ENCODE data around the gene ILDR2.

The ILDR2 gene

DNA sequence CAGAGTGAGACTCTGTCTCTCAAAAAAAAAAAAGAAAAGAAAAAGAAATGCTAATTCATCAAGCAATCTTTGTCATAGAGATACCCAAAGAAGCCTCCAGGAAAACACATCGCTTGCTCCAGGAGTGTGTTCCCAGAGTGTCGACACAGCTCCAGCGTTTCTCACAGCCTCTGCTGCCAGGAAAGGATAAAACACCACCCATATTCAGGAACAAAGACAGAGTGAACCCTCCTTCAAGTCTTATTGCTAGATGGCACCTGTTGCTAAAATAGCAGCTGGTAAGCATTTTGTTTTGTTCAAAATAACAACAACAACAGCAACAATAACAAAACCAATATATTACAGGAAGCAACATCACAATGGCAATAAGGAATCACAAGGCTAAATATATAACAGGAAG, 3.1 kb downstream of the ILDR2 start:
- no peak for DNase-seq (ENCODE audit: extremely low read depth in 1 of 2, low read depth in 1 of 2)

DNA sequence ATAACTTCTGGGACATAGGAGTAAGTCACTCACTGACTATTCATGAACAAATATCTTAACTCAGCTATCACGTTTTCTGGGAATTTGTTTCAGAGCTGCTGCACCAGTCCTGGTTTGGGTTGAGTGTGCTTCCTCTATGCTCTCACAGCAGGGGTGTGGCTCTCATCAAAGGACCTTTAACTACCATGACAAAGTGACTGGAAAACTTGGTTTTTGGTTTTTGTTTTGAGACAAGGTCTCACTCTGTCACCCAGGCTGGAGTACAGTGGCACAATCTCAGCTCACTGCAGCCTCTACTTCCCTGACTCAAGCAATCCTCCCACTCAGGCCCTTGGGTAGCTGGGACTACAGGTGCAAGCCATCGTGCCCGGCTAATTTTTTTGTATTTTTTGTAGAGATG, 4.1 kb downstream of the ILDR2 start:
- no peak for DNase-seq (ENCODE audit: extremely low read depth in 1 of 2, low read depth in 1 of 2)

DNA sequence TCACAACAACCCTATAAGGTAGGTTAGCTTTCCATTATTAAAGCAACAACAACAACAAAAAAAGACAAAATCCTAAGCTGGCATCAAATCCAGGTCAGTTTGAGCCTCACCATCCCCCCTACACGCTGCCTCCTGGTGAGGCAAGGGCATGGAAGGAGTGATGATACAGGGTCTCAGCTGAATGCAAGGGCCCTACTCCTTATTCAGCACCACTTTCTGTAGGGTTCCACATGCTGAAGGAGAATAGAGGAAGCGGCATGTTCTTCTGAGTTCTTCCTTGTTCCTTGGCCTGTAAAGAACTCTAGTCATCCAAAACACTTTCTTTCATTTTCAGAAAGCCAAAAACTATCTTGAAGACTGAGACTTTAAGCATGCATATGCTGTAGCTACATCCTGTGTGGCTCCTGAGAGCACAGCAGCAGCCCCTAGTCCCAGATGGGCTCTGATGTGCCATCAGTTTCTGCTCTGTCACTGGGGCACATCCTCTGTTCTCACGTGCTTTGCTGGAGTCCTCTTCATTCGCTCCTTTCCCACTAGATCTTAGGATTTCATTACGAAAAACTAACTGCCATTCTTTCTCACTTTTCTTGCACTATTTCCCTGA, 6.2 kb downstream of the ILDR2 start:
- DNase-seq (ENCODE audit: extremely low read depth in 1 of 2, low read depth in 1 of 2): no peak

DNA sequence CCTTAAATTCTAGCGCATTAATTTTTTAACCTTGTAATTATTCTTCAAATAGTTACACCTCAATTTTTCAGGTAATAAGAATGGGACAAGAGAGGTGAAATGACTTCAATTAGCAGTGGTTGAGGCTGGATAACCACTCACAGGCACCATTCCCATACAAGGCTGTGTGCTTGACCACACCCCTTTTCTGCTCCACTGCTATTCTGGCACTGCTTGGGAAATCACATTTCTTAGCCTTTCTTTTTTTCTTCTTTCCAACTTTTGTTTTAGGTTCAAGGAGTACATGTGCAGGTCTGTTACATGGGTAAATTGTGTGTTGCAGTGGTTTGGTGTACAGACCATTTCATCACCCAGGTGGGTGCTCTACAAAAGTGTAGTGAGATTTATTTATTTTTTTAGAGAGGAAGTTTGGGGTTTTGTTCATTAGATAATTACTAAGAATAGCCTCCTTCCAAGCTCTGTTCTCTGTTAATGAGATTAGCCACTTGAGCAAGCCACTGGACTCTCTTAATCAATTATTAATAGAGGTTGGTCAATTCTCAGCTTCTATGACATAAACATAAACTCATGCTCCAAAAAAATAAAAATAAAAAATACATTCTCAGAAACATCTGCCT, 14.4 kb downstream of the ILDR2 start:
- no peak for DNase-seq (ENCODE audit: extremely low read depth in 1 of 2, low read depth in 1 of 2)

DNA sequence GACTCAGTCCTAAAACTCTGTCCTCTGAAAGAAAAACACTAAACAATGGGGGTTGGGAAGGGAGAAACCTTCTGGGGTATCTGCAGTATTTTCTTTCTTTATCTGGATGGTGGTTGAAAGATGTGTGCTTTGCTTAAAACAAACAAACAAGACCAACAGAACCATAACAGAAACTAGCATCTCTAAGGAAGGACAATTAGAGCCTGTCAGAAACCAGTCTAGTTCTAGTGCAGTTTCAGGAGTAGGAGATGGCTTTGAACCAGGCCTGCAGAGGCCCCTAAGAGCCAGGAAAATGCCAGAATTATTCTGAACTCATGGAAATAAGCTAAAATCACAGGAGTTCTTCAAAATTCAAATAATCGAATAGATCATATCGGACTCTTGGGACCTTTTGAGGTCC, 18.5 kb downstream of the ILDR2 start:
- DNase-seq (ENCODE audit: extremely low read depth in 1 of 2, low read depth in 1 of 2): no peak

DNA sequence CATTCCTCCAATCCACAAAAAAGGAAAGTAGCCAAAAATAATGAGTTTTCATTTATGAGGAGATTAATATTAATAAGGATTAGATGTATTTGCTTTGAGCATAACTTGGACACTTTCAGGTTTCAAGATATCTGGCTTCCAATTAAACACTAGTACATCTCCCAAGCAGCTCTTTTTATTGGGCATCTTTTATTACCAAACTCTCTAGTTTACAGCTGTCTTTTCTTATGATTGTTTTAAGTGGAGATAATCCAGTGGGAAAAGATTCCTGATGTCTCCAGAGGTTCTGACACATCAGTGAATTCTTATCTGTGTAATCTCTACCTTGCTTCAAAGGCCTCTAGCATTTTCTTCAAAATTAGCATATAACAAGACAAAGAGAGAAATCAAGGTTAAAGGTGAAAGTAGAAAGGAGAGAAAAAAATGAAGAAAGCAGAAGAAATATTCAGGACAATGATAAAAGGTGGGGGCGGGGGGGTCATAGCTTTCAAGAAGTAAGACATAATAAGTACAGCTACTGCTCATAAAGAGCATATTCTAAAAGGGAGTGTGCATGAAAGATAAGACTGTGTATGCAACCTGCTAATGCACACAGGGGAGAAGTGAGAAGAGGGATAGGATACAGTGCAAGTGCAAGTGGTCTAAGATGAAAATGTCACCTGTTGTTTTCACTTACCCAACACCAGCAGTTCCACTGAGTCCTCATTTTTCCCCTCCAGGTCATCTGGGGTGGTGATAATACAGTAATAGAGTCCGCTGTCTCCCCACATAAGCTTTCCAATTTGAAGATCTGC, 19.1 kb downstream of the ILDR2 start:
- no peak for DNase-seq (ENCODE audit: extremely low read depth in 1 of 2, low read depth in 1 of 2)

DNA sequence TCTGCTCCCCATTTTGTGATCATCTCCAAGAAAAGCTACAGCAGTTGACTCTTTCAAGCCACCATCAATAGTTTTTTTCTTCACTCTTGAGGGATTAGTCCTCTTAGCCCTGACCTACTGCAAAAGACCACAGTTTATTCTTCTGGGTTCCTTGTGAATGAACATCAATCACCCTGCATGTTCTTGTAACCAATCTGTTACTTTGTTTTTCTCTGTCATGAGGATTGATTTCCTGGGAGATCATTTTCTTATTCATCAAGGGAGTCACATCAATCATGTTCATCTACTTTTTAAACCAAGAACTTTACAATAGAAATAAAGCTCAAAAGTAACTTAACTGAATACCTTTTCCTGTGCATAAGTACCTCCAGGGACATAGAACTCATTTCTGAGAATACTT, 21.8 kb downstream of the ILDR2 start:
- no peak for DNase-seq (ENCODE audit: extremely low read depth in 1 of 2, low read depth in 1 of 2)

DNA sequence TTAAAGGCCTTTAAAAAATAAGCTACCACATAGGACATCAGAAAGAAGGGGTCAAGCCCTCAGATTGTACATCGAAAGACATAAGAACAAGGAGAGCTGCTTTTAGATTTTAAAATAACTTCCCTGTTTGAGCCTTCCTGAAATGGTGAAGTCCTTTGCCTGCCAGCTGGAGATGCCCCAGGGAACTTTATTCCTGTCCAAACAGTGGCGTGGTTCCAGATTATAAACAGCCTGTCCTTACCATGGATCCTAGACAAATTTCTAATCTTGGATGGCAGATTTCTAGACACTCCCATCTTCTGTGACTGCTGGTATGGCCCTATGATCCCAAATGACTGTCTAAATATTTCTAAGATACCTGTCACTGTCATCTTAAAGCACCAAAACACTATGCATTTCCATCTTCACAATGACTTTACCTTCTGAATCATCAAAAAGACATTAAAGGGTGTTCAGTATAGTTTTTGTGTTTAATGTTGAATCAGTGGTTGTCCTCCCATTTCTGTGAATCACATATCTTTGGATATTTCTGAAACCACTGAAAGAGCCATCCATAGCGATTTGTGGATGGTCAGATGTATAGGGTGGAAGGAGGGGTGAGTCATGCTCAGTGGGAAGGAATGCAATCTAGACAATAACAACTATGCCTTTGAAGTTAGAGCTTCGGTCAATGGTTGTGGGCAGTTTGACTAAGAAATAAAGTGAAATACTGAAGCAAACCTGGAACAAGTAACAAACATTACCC, 23.2 kb downstream of the ILDR2 start:
- no peak for DNase-seq (ENCODE audit: extremely low read depth in 1 of 2, low read depth in 1 of 2)

DNA sequence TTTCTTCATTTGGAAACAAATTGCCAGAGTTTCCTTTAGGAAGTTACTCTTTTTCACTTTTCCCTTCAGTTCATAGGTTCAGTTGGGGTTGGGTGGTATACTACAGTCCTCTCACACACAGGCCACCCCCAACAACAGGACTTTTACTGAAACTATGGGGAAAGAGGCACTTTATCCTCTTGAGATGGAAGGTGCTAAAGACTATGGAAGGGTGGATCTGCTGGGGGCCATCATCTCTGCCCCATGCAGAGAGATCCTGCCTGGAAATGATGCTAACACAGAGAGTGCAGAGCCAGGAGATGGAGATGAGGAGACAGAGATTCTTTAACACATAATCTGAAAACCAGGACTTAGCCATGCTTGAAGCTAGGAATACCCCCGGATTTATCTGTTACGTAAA, 24.3 kb downstream of the ILDR2 start:
- DNase-seq (ENCODE audit: extremely low read depth in 1 of 2, low read depth in 1 of 2): no peak

DNA sequence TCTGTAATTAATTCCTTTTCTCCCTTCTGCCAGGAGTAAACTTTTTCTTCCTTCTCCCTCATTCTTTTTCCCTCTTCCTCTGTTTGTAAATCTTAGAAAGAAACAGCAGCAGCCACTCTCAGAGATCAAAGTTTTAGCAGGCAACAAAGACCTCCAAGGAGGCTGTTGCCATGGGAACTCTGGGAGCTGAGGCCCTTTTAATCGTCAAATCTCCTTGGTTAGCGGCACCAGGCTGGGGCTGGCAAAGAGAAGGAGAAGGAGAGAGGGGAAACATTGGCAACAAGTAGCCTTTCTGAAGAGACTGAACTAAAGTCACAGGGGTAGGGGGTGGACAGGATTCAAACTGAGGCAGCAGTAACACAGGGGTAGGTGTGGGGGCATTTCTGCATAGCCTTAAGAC, 25.2 kb downstream of the ILDR2 start:
- no peak for DNase-seq (ENCODE audit: extremely low read depth in 1 of 2, low read depth in 1 of 2)

DNA sequence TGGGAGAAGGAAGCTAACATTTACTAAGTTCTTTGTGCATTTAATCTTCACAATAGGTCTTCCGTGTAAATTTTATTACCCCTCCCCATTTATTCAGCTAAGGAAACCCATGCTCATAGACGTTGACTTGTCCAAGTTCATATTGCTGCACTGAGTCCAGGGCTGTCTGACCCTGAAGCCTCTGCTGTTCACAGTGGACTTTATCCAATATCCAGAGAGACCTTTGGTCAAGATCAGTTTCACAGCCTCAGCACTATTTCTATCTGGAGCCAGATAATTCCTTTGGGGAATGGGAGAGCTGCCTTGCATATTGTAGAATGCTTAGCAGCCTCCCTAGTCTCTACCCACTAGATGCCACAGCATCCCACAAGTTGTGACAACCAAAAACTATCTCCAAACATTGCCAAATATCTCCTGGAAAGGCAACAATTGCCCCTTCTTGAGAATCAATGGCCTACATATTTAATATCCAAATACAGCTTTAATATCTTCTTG, 26.4 kb downstream of the ILDR2 start:
- DNase-seq (ENCODE audit: extremely low read depth in 1 of 2, low read depth in 1 of 2): no peak

DNA sequence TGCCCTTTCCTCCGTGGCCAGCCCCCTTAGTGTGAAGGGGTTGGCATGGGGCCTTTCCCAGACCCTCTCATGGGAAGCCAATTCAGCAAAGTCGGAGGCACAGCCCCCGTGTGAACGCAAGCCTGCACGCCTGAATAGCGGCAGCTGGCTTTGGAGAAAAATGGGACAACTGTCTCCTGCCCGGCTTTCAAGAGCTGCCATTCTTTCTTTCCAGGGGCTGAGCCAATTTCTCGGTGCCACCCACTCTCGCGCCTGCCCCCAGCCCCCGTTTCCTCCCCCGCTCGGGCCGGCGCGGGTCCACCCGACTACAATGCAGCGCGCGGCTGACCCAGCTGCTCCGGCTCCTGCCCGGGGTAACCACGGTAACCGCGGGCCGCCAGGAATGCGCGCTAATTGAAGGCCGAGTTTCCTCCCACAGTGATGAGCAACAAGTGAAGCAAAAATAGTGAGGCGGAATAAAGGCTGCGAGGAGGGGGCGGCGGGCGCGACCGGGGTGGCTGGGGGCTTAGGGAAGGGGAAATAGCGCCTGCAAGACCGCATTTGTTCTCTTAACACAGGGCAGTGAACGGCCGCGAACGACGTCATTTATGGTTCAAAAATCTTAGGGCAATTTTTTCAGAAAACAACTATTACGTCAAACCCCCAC, 27.8 kb downstream of the ILDR2 start:
- DNase-seq (ENCODE audit: extremely low read depth in 1 of 2, low read depth in 1 of 2): peak in 1 of 2 donors; percentile 3

DNA sequence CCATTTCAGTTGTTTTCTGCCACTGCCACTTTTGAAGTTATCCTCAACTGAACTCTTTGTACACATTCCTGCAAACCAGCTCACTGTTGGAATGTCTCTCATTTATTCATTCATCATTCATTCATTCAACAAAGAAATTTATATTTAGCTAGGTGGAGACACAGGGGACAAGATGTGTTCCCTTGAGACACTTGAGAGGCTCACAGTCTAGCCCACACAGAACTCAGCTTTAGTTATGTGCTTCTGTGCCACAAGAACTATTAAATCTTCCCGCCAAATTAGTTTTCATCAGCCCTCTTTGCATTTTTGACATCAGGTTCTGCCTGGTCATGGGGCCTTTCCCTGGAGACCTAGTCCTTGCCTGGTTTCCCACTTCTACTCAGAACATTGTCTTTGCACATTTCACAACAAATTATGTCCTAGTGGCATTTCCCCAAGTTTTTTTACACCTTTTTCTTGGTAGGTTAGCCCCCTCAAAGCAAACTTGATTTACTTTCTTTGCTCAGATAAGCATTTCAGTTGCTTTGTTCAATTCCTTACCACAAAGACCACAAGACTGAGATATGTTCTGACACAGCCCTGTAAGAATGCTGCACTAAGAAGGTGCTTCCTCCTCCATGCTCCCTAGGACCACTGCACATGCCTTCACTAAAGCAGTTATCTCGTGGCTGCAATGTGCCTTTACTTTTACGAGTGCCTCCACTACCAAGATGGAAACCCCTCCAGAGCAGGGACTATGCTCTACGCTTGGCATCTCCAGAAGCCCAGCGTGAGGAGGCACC, 31.0 kb downstream of the ILDR2 start:
- DNase-seq (ENCODE audit: extremely low read depth in 1 of 2, low read depth in 1 of 2): no peak

DNA sequence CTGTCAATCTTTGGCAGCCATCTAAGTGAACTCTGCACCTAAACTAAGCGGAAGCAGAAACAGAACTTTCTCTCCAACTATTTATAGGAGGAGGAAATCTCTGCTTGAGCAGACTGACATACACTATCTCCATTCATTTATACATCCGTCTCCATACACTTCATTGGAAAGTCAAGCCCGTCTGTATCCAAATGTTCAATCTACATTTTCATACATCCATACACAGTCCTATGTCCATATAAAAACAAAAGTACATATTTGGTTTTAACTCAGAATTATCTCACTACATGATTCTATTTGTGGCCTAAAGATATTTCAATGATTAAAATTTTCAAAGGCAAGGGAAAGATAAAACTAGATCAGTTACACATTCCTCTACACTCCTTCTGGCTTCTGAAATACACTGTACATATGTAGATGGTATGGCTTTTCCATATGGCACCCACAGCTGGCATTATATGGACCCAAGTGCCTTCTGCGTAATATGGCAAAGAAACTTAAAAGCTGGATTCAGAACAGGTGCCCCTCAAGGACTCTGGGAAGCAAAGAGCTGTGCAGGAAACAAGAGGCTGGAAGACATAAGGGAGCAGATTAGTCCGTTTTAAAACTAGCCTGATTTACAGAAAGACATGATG, 35.5 kb downstream of the ILDR2 start:
- DNase-seq (ENCODE audit: extremely low read depth in 1 of 2, low read depth in 1 of 2): no peak

DNA sequence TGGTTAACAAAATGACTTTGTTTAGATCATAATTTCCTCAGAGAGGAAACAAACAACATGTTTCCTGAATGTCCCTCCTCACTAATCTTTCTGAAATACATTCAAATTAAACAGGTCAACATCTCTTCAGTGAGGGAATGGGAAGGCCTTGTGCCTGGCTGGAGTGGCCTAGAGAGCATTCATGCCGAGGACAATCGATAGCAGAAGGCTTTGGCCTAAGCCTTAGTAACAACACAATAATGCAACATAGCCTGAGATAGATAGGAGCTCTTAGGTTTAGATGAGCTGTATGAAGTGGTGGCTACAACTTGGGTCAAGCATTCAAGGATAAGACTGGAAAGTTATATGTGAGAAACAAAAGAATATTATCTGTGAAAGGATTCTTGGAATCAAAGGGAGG, 37.4 kb downstream of the ILDR2 start:
- DNase-seq (ENCODE audit: extremely low read depth in 1 of 2, low read depth in 1 of 2): no peak

DNA sequence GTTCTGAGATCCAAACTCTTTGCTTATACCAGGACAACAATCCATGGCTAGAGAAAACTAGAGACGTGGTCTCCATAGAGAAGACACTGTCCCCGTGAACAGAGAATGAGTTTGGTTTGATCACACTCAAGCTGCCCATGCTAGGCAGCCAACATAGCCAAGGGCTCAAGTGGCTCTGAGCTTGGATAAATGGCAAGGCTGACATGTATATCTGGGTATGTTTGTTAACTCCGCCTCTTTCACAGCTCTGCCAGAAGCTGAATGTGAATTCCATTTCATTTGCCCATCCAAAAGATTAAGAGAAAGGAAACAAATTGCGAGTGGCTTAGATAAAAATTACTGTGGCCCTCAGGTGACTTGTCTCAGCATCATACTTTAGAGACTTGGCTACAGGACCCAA, 38.0 kb downstream of the ILDR2 start:
- no peak for DNase-seq (ENCODE audit: extremely low read depth in 1 of 2, low read depth in 1 of 2)

DNA sequence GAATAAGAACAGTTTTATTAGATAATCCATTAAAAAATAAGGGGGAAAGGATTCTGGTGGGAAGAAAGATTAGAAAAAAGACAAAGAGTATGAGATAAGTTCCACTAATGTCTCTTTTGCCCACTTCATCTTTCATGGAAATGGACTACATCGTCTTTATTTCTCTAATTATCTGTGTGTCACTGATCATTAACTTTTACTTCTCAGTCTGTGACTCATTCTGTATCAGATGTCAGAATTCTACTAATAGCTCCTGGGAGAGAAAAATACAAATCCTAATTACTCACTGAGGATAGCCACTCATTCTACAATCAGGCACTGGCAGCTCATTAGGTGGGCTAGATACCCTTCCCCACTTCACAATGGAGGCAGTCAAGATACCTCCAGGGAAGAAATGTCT, 41.7 kb downstream of the ILDR2 start:
- DNase-seq (ENCODE audit: extremely low read depth in 1 of 2, low read depth in 1 of 2): no peak

DNA sequence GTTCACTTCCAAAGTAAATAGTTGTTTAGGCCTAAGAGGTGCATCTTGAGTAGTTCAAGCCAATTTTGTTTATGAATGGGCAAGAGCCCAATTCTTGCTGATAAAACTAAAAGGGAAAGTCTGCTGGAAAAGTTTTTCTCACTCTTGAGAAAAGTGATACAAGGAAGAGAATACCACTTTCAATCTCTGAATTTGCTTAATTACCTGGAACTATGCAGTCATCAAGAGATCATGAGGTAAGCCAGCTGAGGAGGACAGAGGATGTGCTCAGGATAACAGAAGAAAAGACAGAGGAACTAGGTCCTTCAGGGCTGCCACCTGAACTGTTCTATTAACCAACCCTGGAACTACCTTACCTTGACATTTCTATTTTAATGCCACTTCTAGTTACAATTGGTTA, 42.2 kb downstream of the ILDR2 start:
- DNase-seq (ENCODE audit: extremely low read depth in 1 of 2, low read depth in 1 of 2): no peak

DNA sequence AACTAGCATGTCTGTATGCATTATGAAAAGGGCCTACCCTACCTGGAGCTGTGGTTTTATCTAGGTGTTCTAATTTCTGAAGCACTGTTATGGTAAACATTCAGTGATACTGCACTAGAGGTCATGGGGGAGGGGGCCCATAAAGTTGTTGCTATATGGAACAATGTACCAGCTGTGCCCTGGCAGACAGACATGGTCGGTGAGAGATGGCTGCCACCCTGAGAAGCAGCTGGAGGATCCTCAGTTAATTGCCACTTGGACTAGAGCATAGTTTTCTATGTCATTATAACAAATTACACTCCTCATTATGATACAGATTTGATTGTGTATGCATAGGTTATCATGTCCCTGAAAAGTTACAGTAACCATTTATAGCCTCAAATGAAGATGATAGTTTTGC, 45.4 kb downstream of the ILDR2 start:
- no peak for DNase-seq (ENCODE audit: extremely low read depth in 1 of 2, low read depth in 1 of 2)

DNA sequence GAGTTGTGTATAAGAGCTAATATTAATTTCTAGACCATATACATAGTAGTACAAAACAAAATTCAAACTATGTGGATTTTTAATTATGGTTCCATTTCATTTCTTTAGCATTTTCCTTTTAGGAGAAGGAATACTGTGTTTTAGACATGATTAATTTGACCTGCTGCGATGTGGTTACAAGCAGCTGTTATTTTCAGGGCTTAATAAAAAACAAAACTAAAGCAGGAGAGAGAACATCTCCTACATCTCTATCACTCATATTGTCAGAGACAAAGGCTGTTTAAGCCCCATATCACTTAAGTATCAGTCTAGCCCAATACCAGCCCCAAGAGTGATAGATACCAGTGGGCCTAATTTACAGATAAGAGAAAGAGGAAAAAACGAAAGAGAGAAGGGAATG, 47.6 kb downstream of the ILDR2 start:
- no peak for DNase-seq (ENCODE audit: extremely low read depth in 1 of 2, low read depth in 1 of 2)

Measured in stimulated activated CD8-positive, alpha-beta memory T cell treated with anti-CD3 and anti-CD28 coated beads, Interleukin-7, amount 100 ng/mL, for 48 hours (primary cell).